ENCODE results near the gene PLCL1.

Gene PLCL1

DNA sequence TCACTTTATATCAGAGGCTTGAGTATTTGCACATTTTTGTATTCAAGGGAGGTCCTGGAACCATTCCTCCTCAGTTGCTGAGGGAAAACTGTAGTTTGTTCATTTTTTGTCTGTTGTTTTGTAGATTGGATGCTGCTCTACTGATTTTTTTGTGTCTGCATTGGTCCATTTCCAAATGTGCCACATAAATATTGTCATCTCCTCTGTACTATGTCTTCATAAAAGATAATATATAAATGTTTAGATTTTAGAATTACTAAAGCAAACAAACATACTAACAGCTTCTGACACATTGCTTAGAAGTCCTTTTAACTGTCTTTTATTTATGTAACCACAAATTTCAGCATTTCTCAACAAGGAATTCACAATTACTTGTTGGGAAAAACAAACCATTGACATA lies 356.8 kb downstream of the PLCL1 start:
- no peak overlapping the region for H3K4me3 ChIP-seq (replicated peaks; ENCODE audit: insufficient read depth, low read length)
- DNase-seq (ENCODE audit: low read depth in 1 of 2, low spot score in 1 of 2) = no peak
- H3K27me3 ChIP-seq (ENCODE audit: insufficient read depth, poor library complexity, severe bottlenecking) = peaks cover 3% of the 10 kb centered on the region
- TF ChIP-seq, protein P1, sequence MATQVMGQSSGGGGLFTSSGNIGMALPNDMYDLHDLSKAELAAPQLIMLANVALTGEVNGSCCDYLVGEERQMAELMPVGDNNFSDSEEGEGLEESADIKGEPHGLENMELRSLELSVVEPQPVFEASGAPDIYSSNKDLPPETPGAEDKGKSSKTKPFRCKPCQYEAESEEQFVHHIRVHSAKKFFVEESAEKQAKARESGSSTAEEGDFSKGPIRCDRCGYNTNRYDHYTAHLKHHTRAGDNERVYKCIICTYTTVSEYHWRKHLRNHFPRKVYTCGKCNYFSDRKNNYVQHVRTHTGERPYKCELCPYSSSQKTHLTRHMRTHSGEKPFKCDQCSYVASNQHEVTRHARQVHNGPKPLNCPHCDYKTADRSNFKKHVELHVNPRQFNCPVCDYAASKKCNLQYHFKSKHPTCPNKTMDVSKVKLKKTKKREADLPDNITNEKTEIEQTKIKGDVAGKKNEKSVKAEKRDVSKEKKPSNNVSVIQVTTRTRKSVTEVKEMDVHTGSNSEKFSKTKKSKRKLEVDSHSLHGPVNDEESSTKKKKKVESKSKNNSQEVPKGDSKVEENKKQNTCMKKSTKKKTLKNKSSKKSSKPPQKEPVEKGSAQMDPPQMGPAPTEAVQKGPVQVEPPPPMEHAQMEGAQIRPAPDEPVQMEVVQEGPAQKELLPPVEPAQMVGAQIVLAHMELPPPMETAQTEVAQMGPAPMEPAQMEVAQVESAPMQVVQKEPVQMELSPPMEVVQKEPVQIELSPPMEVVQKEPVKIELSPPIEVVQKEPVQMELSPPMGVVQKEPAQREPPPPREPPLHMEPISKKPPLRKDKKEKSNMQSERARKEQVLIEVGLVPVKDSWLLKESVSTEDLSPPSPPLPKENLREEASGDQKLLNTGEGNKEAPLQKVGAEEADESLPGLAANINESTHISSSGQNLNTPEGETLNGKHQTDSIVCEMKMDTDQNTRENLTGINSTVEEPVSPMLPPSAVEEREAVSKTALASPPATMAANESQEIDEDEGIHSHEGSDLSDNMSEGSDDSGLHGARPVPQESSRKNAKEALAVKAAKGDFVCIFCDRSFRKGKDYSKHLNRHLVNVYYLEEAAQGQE (IDR thresholded peaks at IDR 0.05; ENCODE audit: insufficient replicate concordance, low read depth) = no peak
- TF ChIP-seq SPI1 (IDR thresholded peaks at IDR 0.05; ENCODE audit: borderline replicate concordance, low read depth) (no peak), POLR2AphosphoS5 (IDR thresholded peaks at IDR 0.05; ENCODE audit: low read depth) (no peak), GABPA (IDR thresholded peaks at IDR 0.05; ENCODE audit: low read depth) (no peak)
- TF ChIP-seq, protein P2, sequence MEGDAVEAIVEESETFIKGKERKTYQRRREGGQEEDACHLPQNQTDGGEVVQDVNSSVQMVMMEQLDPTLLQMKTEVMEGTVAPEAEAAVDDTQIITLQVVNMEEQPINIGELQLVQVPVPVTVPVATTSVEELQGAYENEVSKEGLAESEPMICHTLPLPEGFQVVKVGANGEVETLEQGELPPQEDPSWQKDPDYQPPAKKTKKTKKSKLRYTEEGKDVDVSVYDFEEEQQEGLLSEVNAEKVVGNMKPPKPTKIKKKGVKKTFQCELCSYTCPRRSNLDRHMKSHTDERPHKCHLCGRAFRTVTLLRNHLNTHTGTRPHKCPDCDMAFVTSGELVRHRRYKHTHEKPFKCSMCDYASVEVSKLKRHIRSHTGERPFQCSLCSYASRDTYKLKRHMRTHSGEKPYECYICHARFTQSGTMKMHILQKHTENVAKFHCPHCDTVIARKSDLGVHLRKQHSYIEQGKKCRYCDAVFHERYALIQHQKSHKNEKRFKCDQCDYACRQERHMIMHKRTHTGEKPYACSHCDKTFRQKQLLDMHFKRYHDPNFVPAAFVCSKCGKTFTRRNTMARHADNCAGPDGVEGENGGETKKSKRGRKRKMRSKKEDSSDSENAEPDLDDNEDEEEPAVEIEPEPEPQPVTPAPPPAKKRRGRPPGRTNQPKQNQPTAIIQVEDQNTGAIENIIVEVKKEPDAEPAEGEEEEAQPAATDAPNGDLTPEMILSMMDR (IDR thresholded peaks at IDR 0.05; ENCODE audit: insufficient read depth, low read length) = no peak
- H3K27ac ChIP-seq (replicated peaks) = no peak overlapping the region

DNA sequence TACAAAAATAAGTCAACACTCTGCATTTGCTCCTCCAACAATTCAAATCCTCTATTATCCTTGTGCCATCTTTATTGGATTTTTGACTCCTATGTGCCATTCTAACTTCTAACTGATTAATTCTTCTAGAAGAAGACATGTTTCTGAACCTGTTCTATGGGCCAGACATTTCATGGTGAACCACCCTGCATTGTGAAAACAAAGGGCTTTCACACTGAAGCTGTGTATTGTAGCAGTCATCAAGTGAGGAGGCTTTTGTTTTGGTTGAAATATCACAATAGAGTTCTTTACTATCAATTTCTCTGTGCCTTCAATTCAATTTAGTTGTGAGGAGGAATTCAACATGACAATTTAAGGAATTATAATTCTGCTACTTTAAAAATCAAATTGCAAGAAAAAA lies 357.9 kb downstream of the PLCL1 start:
- TF ChIP-seq POLR2AphosphoS5 (IDR thresholded peaks at IDR 0.05; ENCODE audit: low read depth) (no peak), GABPA (IDR thresholded peaks at IDR 0.05; ENCODE audit: low read depth) (no peak), SPI1 (IDR thresholded peaks at IDR 0.05; ENCODE audit: borderline replicate concordance, low read depth) (no peak)
- TF ChIP-seq, protein P1 (IDR thresholded peaks at IDR 0.05; ENCODE audit: insufficient replicate concordance, low read depth) = no peak
- TF ChIP-seq, protein P2 (IDR thresholded peaks at IDR 0.05; ENCODE audit: insufficient read depth, low read length) = no peak
- Histone ChIP-seq H3K27me3 (ENCODE audit: insufficient read depth, poor library complexity, severe bottlenecking) (peaks cover 3% of the 10 kb centered on the region), H3K27ac (replicated peaks) (no peak overlapping the region), H3K4me3 (replicated peaks; ENCODE audit: insufficient read depth, low read length) (no peak overlapping the region)
- no peak for DNase-seq (ENCODE audit: low read depth in 1 of 2, low spot score in 1 of 2)

DNA sequence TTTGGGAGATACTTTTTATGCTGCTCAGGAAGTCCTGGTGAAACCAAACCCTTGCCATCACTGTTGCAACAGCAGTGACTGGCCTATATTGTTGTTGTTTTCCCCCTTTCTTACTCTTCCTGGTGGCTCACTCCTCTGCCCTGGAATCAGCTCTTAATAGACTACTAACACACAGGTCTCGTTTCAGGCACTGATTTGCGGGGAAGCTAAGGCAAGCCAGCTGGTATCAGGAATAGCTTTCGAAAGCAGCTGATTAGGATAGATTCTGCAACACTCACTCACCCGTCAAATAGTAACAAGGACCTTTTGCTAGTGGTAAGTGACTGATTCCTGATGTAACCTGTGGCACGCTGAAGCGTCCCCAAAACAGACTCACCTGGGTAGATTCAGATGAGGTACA lies 360.4 kb downstream of the PLCL1 start:
- H3K4me3 ChIP-seq (replicated peaks; ENCODE audit: insufficient read depth, low read length) = no peak overlapping the region
- TF ChIP-seq POLR2AphosphoS5 (IDR thresholded peaks at IDR 0.05; ENCODE audit: low read depth) (no peak), GABPA (IDR thresholded peaks at IDR 0.05; ENCODE audit: low read depth) (no peak), SPI1 (IDR thresholded peaks at IDR 0.05; ENCODE audit: borderline replicate concordance, low read depth) (no peak)
- TF ChIP-seq, protein P2 (IDR thresholded peaks at IDR 0.05; ENCODE audit: insufficient read depth, low read length) = no peak
- TF ChIP-seq, protein P1 (IDR thresholded peaks at IDR 0.05; ENCODE audit: insufficient replicate concordance, low read depth) = no peak
- DNase-seq (ENCODE audit: low read depth in 1 of 2, low spot score in 1 of 2) = no peak
- H3K27ac ChIP-seq (replicated peaks) = no peak overlapping the region
- peaks cover 3% of the 10 kb centered on the region for H3K27me3 ChIP-seq (ENCODE audit: insufficient read depth, poor library complexity, severe bottlenecking)

Measured in HL-60 (cell line).